Panc1 (cell line): ENCODE results near the gene MEIS2. TPM values are rescaled to one million over a fixed set of nuclear protein-coding genes. Genes with fewer than 3 reads are reported as not detected.

Experiments used
- ATAC-seq: fragments of 200-7000 bp; cut with Tn5 transposase; 2 replicates; pipeline ENCODE4 v1.9.1; 2020; ENCODE audit warnings: mild to moderate bottlenecking, moderate library complexity
- BruUV-seq: library from RNA; stranded (reverse); fragments of 400-500 nt; replicated peaks from 2 replicates; lab custom pipeline; 2021; lab: Mats Ljungman, UMichigan
- CTCF ChIA-PET: fragments of 300-600 bp; sonication (Branson Sonifier 250); formaldehyde crosslinking; loops from one replicate; lab custom pipeline; 2022; ENCODE audit warnings: antibody characterized with exemption; lab: Charles Lee
- POLR2A ChIA-PET: fragments of 300-600 bp; sonication (Branson Sonifier 250); formaldehyde crosslinking; loops from one replicate; lab custom pipeline; 2022; ENCODE audit warnings: antibody characterized with exemption; lab: Charles Lee
- DNase-seq: peaks from one replicate; pipeline ENCODE4 v3.0.0-alpha.2; 2010; ENCODE audit warnings: low read depth, low spot score
- H3K27ac ChIP-seq: 2 replicates; pipeline ENCODE4 v1.5.1; 2011; ENCODE audit warnings: mild to moderate bottlenecking, low read length, inconsistent platforms
- H3K27me3 ChIP-seq: fragments of 200-500 bp; sonication (Bioruptor generic); 2 replicates; pipeline ENCODE4 v1.6.0; 2014; ENCODE audit warnings: low read length, inconsistent platforms; ENCODE audit not compliant: control insufficient read depth, insufficient read depth
- H3K36me3 ChIP-seq: fragments of 200-500 bp; sonication (Bioruptor generic); 2 replicates; pipeline ENCODE4 v1.5.1; 2014; ENCODE audit warnings: inconsistent platforms, mild to moderate bottlenecking, low read length, moderate library complexity; ENCODE audit not compliant: control insufficient read depth, insufficient read depth
- H3K4me1 ChIP-seq: 2 replicates; pipeline ENCODE4 v1.5.1; 2011; ENCODE audit warnings: inconsistent platforms, mild to moderate bottlenecking, low read length, moderate library complexity; ENCODE audit not compliant: control insufficient read depth, insufficient read depth
- H3K4me3 ChIP-seq, 2 experiments: 2 replicates each; pipeline ENCODE4 v1.5.1; 2011 to 2012; ENCODE audit warnings: low read depth in 2 of 2, low read length in 2 of 2, mild to moderate bottlenecking in 2 of 2, inconsistent platforms in 1 of 2, moderate library complexity in 1 of 2
- H3K9me3 ChIP-seq: fragments of 200-500 bp; sonication (Bioruptor generic); 2 replicates; pipeline ENCODE4 v1.5.1; 2014; ENCODE audit warnings: low read depth, mild to moderate bottlenecking, inconsistent platforms, low read length, moderate library complexity; ENCODE audit not compliant: control insufficient read depth, insufficient read depth
- CTCF ChIP-seq: fragments of 450-650 bp; IDR thresholded peaks from 2 replicates; pipeline ENCODE4 v1.5.1; 2017; ENCODE audit warnings: mild to moderate bottlenecking
- POLR2AphosphoS5 ChIP-seq: IDR thresholded peaks from 2 replicates; pipeline ENCODE4 v1.6.1; 2012; ENCODE audit warnings: mild to moderate bottlenecking, low read depth, low read length, moderate library complexity
- REST ChIP-seq, 2 experiments: IDR thresholded peaks; 2 replicates each; pipeline ENCODE4 v1.6.1; 2011 to 2012; ENCODE audit warnings: low read depth in 2 of 2, control low read depth in 1 of 2, low read length in 1 of 2, mild to moderate bottlenecking in 1 of 2, moderate library complexity in 1 of 2; ENCODE audit not compliant: insufficient read depth in 1 of 2
- SIN3A ChIP-seq: IDR thresholded peaks from 2 replicates; pipeline ENCODE4 v1.6.1; 2012; ENCODE audit warnings: low read depth, mild to moderate bottlenecking, low read length, moderate library complexity, borderline replicate concordance; ENCODE audit not compliant: insufficient read depth
- TCF7L2 ChIP-seq: IDR thresholded peaks from 2 replicates; pipeline ENCODE4 v1.6.1; 2011; ENCODE audit warnings: mild to moderate bottlenecking, low read depth, low read length, inconsistent platforms
- in situ Hi-C: cut with HindIII; loops from 2 replicates; pipeline ENCODE4 v1.10.0; 2016; ENCODE audit warnings: low sequenced_read_pairs, low pct_unique_long_range_greater_than_20kb
- intact Hi-C: fragments of 100-400 bp; cut with micrococcal nuclease; formaldehyde crosslinking; loops from one replicate; pipeline ENCODE4 v1.10.0; 2022; ENCODE audit not compliant: unreplicated experiment
- total RNA-seq: library from RNA; stranded (reverse); gene quantifications from one replicate; pipeline ENCODE4 v1.2.1, GENCODE V29; 2021; ENCODE audit not compliant: unreplicated experiment

The MEIS2 gene
- total RNA-seq, 1 experiment from 2014 or later = 9.3 TPM

GRCh38 chr15:37088436-37088835 is 11.9 kb downstream of the MEIS2 start:
- ATAC-seq (no peak), DNase-seq (no peak)
- Histone ChIP-seq H3K4me3 (no peak overlapping the region), H3K27ac (no peak overlapping the region), H3K27me3 (no peaks in the 10 kb centered on the region), H3K36me3 (peaks cover 4% of the 10 kb centered on the region; the same call in 1 of the 2 replicates), H3K9me3 (no peaks in the 10 kb centered on the region), H3K4me1 (0 out of 2 replicates have a peak, but pooled peaks cover 8% of the 10 kb centered on the region)
- in situ Hi-C loops (no loop called here), intact Hi-C loops (no loop called here)
- BruUV-seq = no TSS peak
- TF ChIP-seq REST (IDR thresholded peaks at IDR 0.05; ENCODE audit: insufficient read depth in 1 of 2, low read depth in 2 of 2, low read length in 1 of 2) (no peak), TCF7L2 (no peak), SIN3A (no peak), CTCF (no peak), POLR2AphosphoS5 (no peak)
- CTCF ChIA-PET = no interaction called here
- POLR2A ChIA-PET = no interaction called here

- TF ChIP-seq TCF7L2 (no peak), POLR2AphosphoS5 (no peak), SIN3A (no peak), CTCF (no peak), REST (IDR thresholded peaks at IDR 0.05; ENCODE audit: insufficient read depth in 1 of 2, low read depth in 2 of 2, low read length in 1 of 2) (no peak)
- no TSS peak for BruUV-seq
- ChIA-PET CTCF (no interaction called here), POLR2A (interaction anchor here (0.6 kb wide), 1 partner anchor 14 kb away, joined by 3 read pairs; no protein-coding TSS in a partner anchor)
- Histone ChIP-seq H3K9me3 (no peaks in the 10 kb centered on the region), H3K4me1 (0 out of 2 replicates have a peak, but pooled peaks cover 4% of the 10 kb centered on the region), H3K27me3 (no peaks in the 10 kb centered on the region), H3K27ac (no peak overlapping the region), H3K36me3 (peaks cover 6% of the 10 kb centered on the region; the same call in 1 of the 2 replicates), H3K4me3 (no peak overlapping the region)
- DNase-seq (no peak), ATAC-seq (no peak)
- intact Hi-C loops = no loop called here
- in situ Hi-C loops = no loop called here
Measured at GRCh38 chr15:37087131-37087588, 13.2 kb downstream of the MEIS2 start.
